H9 (cell line): ENCODE measurements around the gene CPM. TPM values are rescaled to one million over a fixed set of nuclear protein-coding genes. Genes with fewer than 3 reads are reported as not detected.

Source experiments
- DNase-seq: peaks from one replicate; pipeline ENCODE4 v3.0.0-alpha.2; 2017
- H2AFZ ChIP-seq: one replicate; pipeline ENCODE4 v1.6.1; 2013; ENCODE audit warnings: mild to moderate bottlenecking, low read length, control low read depth, moderate library complexity
- H2AK5ac ChIP-seq: 2 replicates; pipeline ENCODE4 v1.6.1; 2013; ENCODE audit warnings: low read length, control low read depth, mixed read lengths; ENCODE audit not compliant: insufficient read length
- H2BK120ac ChIP-seq: one replicate; pipeline ENCODE4 v1.6.1; 2013; ENCODE audit warnings: low read depth, mild to moderate bottlenecking, low read length, control low read depth, inconsistent platforms; ENCODE audit not compliant: poor library complexity, severe bottlenecking
- H2BK12ac ChIP-seq: 2 replicates; pipeline ENCODE4 v1.6.1; 2013; ENCODE audit warnings: low read length, control low read depth, mixed read lengths, low read depth; ENCODE audit not compliant: insufficient read length
- H2BK15ac ChIP-seq: 2 replicates; pipeline ENCODE4 v1.6.1; 2013; ENCODE audit warnings: low read depth, low read length, control low read depth
- H2BK20ac ChIP-seq: one replicate; pipeline ENCODE4 v1.6.1; 2013; ENCODE audit warnings: low read depth, mild to moderate bottlenecking, low read length, control low read depth, inconsistent platforms; ENCODE audit not compliant: poor library complexity, severe bottlenecking
- H2BK5ac ChIP-seq: 2 replicates; pipeline ENCODE4 v1.6.1; 2013; ENCODE audit warnings: low read length, control low read depth, mixed read lengths; ENCODE audit not compliant: insufficient read length
- H3K14ac ChIP-seq: 2 replicates; pipeline ENCODE4 v1.6.1; 2013; ENCODE audit warnings: low read length, control low read depth; ENCODE audit not compliant: insufficient read depth
- H3K18ac ChIP-seq: 2 replicates; pipeline ENCODE4 v1.6.1; 2013; ENCODE audit warnings: low read depth, mild to moderate bottlenecking, mixed read lengths, low read length, control low read depth; ENCODE audit not compliant: insufficient read length
- H3K23ac ChIP-seq: 2 replicates; pipeline ENCODE4 v1.6.1; 2013; ENCODE audit warnings: low read length, control low read depth, mixed read lengths, low read depth; ENCODE audit not compliant: insufficient read length
- H3K23me2 ChIP-seq: 2 replicates; pipeline ENCODE4 v1.6.1; 2013; ENCODE audit warnings: low read depth, mild to moderate bottlenecking, mixed read lengths, low read length, control low read depth; ENCODE audit not compliant: insufficient read length, poor library complexity, severe bottlenecking
- H3K27ac ChIP-seq: 2 replicates; pipeline ENCODE4 v1.5.1; 2013; ENCODE audit warnings: low read length, control low read depth, mixed read lengths, low read depth; ENCODE audit not compliant: insufficient read length
- H3K27me3 ChIP-seq: 2 replicates; pipeline ENCODE4 v1.6.1; 2013; ENCODE audit warnings: low read length, control low read depth, inconsistent platforms; ENCODE audit not compliant: insufficient read depth
- H3K4ac ChIP-seq: 2 replicates; pipeline ENCODE4 v1.6.1; 2013; ENCODE audit warnings: low read depth, mild to moderate bottlenecking, control low read depth, inconsistent platforms, low read length, moderate library complexity
- H3K4me1 ChIP-seq: 2 replicates; pipeline ENCODE4 v1.6.1; 2013; ENCODE audit warnings: low read length, control low read depth, inconsistent platforms; ENCODE audit not compliant: insufficient read depth
- H3K4me2 ChIP-seq: 2 replicates; pipeline ENCODE4 v1.6.1; 2013; ENCODE audit warnings: low read length, control low read depth, mixed read lengths; ENCODE audit not compliant: insufficient read length, insufficient read depth
- H3K56ac ChIP-seq: 2 replicates; pipeline ENCODE4 v1.6.1; 2013; ENCODE audit warnings: low read depth, mild to moderate bottlenecking, mixed read lengths, low read length, control low read depth; ENCODE audit not compliant: insufficient read length
- H3K79me1 ChIP-seq: 2 replicates; pipeline ENCODE4 v1.6.1; 2013; ENCODE audit warnings: low read depth, mild to moderate bottlenecking, moderate library complexity, low read length, control low read depth, inconsistent platforms; ENCODE audit not compliant: insufficient read depth, poor library complexity, severe bottlenecking
- H3K79me2 ChIP-seq: 2 replicates; pipeline ENCODE4 v1.6.1; 2013; ENCODE audit warnings: low read length, control low read depth, inconsistent platforms; ENCODE audit not compliant: insufficient read depth
- H3K9ac ChIP-seq: 2 replicates; pipeline ENCODE4 v1.6.1; 2013; ENCODE audit warnings: low read length, control low read depth, mixed read lengths; ENCODE audit not compliant: insufficient read length; ENCODE audit errors: extremely low read depth
- H3K9me3 ChIP-seq: one replicate; pipeline ENCODE4 v1.6.1; 2013; ENCODE audit warnings: low read depth, low read length, inconsistent platforms; ENCODE audit not compliant: control insufficient read depth
- H3T11ph ChIP-seq: one replicate; pipeline ENCODE4 v1.6.1; 2013; ENCODE audit warnings: mild to moderate bottlenecking, low read length, control low read depth, inconsistent platforms
- H4K20me1 ChIP-seq: one replicate; pipeline ENCODE4 v1.6.1; 2013; ENCODE audit not compliant: control insufficient read depth, insufficient read length, insufficient read depth
- H4K5ac ChIP-seq: 2 replicates; pipeline ENCODE4 v1.6.1; 2013; ENCODE audit warnings: low read depth, mild to moderate bottlenecking, mixed read lengths, low read length, control low read depth; ENCODE audit not compliant: insufficient read length
- H4K8ac ChIP-seq: replicated peaks from 2 replicates; pipeline ENCODE4 v1.6.1; 2013; ENCODE audit warnings: low read length, control low read depth, mixed read lengths, low read depth; ENCODE audit not compliant: insufficient read length
- H4K91ac ChIP-seq: 2 replicates; pipeline ENCODE4 v1.6.1; 2013; ENCODE audit warnings: low read depth, mild to moderate bottlenecking, moderate library complexity, mixed read lengths, low read length, control low read depth; ENCODE audit not compliant: insufficient read length
- H3K27ac Mint-ChIP-seq, 3 experiments: 2 replicates in 2 of 3; 3 replicates in 1 of 3; pipeline ENCODE4 v1.8.0; 2020 to 2021; ENCODE audit warnings: mixed read lengths in 3 of 3, mild to moderate bottlenecking in 1 of 3, moderate library complexity in 1 of 3
- H3K27me3 Mint-ChIP-seq: 2 replicates; pipeline ENCODE4 v1.8.0; 2021; ENCODE audit warnings: low read depth, mild to moderate bottlenecking, moderate library complexity, mixed read lengths
- H3K36me3 Mint-ChIP-seq, 3 experiments: 2 replicates in 2 of 3; 3 replicates in 1 of 3; pipeline ENCODE4 v1.8.0; 2020 to 2021; ENCODE audit warnings: low read depth in 3 of 3, mixed read lengths in 3 of 3; ENCODE audit not compliant: insufficient read depth in 1 of 3
- H3K4me1 Mint-ChIP-seq, 2 experiments: 2 replicates each; pipeline ENCODE4 v1.8.0; 2020; ENCODE audit warnings: mixed read lengths in 2 of 2
- H3K4me3 Mint-ChIP-seq, 2 experiments: 2 replicates in 1 of 2; 3 replicates in 1 of 2; pipeline ENCODE4 v1.8.0; 2020 to 2021; ENCODE audit warnings: mild to moderate bottlenecking in 2 of 2, mixed read lengths in 2 of 2, moderate library complexity in 1 of 2
- H3K9me3 Mint-ChIP-seq, 2 experiments: 2 replicates in 1 of 2; 3 replicates in 1 of 2; pipeline ENCODE4 v1.8.0; 2020; ENCODE audit warnings: mild to moderate bottlenecking in 2 of 2, mixed read lengths in 2 of 2, moderate library complexity in 1 of 2
- CTCF ChIP-seq: fragments of 200-600 bp; sonication (generic); conservative IDR thresholded peaks from 3 replicates; pipeline ENCODE4 v1.8.0; 2021; ENCODE audit warnings: antibody characterized with exemption, mild to moderate bottlenecking
- WGBS: extraction: QIAGEN DNeasy Blood & Tissue Kit; methylation state at CpG from one replicate; pipeline ENCODE4 v1.1.7; 2013; ENCODE audit warnings: missing lambda C conversion rate, low lambda C conversion rate, mixed read lengths; ENCODE audit not compliant: insufficient read length; ENCODE audit errors: extremely low coverage; 5-methylcytosine and 5-hydroxymethylcytosine counted together
- total RNA-seq: library from RNA; stranded (reverse); gene quantifications from 2 replicates; pipeline ENCODE4 v1.2.1, GENCODE V29; 2021

Gene CPM
- total RNA-seq, 1 experiment from 2014 or later: 1.2 TPM

- H3K36me3 Mint-ChIP-seq: 0 out of 7 replicates have a peak, but pooled peaks cover 0 to 3% (median 0%) of the 10 kb centered on the region in 3 experiments
- no peak overlapping the region for H2AFZ ChIP-seq
- H3K23me2 ChIP-seq: no peaks in the 10 kb centered on the region
- no peak overlapping the region for H3K27ac ChIP-seq
- no peaks in the 10 kb centered on the region for H3K79me1 ChIP-seq
- H3K27me3 ChIP-seq: no peaks in the 10 kb centered on the region
- H4K91ac ChIP-seq: no peak overlapping the region
- H3K79me2 ChIP-seq: no peaks in the 10 kb centered on the region
- no peak overlapping the region for H2BK12ac ChIP-seq
- WGBS: no CpG with 5 or more reads among the region's 5 CpGs
- H3K9ac ChIP-seq: no peak overlapping the region
- no peak overlapping the region for H3T11ph ChIP-seq
- no peak overlapping the region for H4K5ac ChIP-seq
- H2AK5ac ChIP-seq: no peak overlapping the region
- H3K4me1 ChIP-seq: no peaks in the 10 kb centered on the region
- no peak overlapping the region for H2BK20ac ChIP-seq
- TF ChIP-seq CTCF: no peak
- H2BK5ac ChIP-seq: no peak overlapping the region
- H2BK15ac ChIP-seq: no peak overlapping the region
- no peaks in the 10 kb centered on the region for H3K27me3 Mint-ChIP-seq
- H3K9me3 ChIP-seq: no peaks in the 10 kb centered on the region
- H3K4ac ChIP-seq: no peak overlapping the region
- H3K9me3 Mint-ChIP-seq: peaks cover 7% of the 10 kb centered on the region in 2 experiments; a peak in 4 of 5 replicates
- H3K56ac ChIP-seq: no peak overlapping the region
- no peak overlapping the region for H3K4me2 ChIP-seq
- H4K8ac ChIP-seq: no peak overlapping the region
- no peak overlapping the region for H2BK120ac ChIP-seq
- no peak overlapping the region for H3K27ac Mint-ChIP-seq
- H4K20me1 ChIP-seq: no peaks in the 10 kb centered on the region
- no peak overlapping the region for H3K4me3 Mint-ChIP-seq
- no peak for DNase-seq
- no peak overlapping the region for H3K14ac ChIP-seq
- no peak overlapping the region for H3K23ac ChIP-seq
- peaks cover 6% of the 10 kb centered on the region in 2 experiments; a peak in 3 of 4 replicates for H3K4me1 Mint-ChIP-seq
- no peak overlapping the region for H3K18ac ChIP-seq
Observed at GRCh38 chr12:68880660-68881325, 52.2 kb downstream of the CPM start.
